ENCODE measurements around the gene SYT15. TPM values are rescaled to one million over a fixed set of nuclear protein-coding genes. Genes with fewer than 3 reads are reported as not detected.
A peak's percentile ranks its signal among the peaks of the same experiment; 100 is the strongest.

The SYT15 gene
- total RNA-seq, 1 donor from 2014 or later = 50.9 TPM

GRCh38 chr10:46547541-46548497 is 31.1 kb upstream of the SYT15 start:
- H3K27ac ChIP-seq = no peak overlapping the region
- H3K27me3 ChIP-seq = no peaks in the 10 kb centered on the region
- intact Hi-C loops (cut with DNase I) = no loop called here
- peak; percentile 7 to 59 for DNase-seq (ENCODE audit: low spot score in 2 of 2)
- H3K4me1 ChIP-seq = peaks cover 2 to 5% of the 10 kb centered on the region in 2 donors
- H3K36me3 ChIP-seq = no peaks in the 10 kb centered on the region
- H3K4me3 ChIP-seq = no peak overlapping the region
- no peaks in the 10 kb centered on the region for H3K9me3 ChIP-seq
- TF ChIP-seq CTCF (IDR thresholded peaks at IDR 0.05) = no peak

- no peak overlapping the region for H3K27ac ChIP-seq
- intact Hi-C loops (cut with DNase I) = no loop called here
- H3K27me3 ChIP-seq = no peaks in the 10 kb centered on the region
- H3K4me1 ChIP-seq = peaks cover 2 to 5% of the 10 kb centered on the region in 2 donors
- DNase-seq (ENCODE audit: low spot score in 2 of 2) = peak; percentile 7 to 63
- H3K36me3 ChIP-seq = no peaks in the 10 kb centered on the region
- no peak for TF ChIP-seq CTCF (IDR thresholded peaks at IDR 0.05)
- no peak overlapping the region for H3K4me3 ChIP-seq
- no peaks in the 10 kb centered on the region for H3K9me3 ChIP-seq
Observed at GRCh38 chr10:46548498-46549090, 30.3 kb upstream of the SYT15 start.

GRCh38 chr10:46549171-46550075 is 29.5 kb upstream of the SYT15 start:
- Histone ChIP-seq H3K27ac (no peak overlapping the region), H3K36me3 (no peaks in the 10 kb centered on the region), H3K4me3 (no peak overlapping the region), H3K27me3 (no peaks in the 10 kb centered on the region), H3K4me1 (peaks cover 2 to 5% of the 10 kb centered on the region in 2 donors), H3K9me3 (no peaks in the 10 kb centered on the region)
- TF ChIP-seq CTCF (IDR thresholded peaks at IDR 0.05) = no peak
- intact Hi-C loops (cut with DNase I) = no loop called here
- peak; percentile 7 to 60 for DNase-seq (ENCODE audit: low spot score in 2 of 2)

- intact Hi-C loops (cut with DNase I) = no loop called here
- Histone ChIP-seq H3K9me3 (no peaks in the 10 kb centered on the region), H3K27me3 (no peaks in the 10 kb centered on the region), H3K4me3 (no peak overlapping the region), H3K4me1 (no peaks in the 10 kb centered on the region), H3K36me3 (no peaks in the 10 kb centered on the region), H3K27ac (no peak overlapping the region)
- no peak for TF ChIP-seq CTCF (IDR thresholded peaks at IDR 0.05)
- DNase-seq (ENCODE audit: low spot score in 2 of 2) = peak; percentile 8 to 63
Observed at GRCh38 chr10:46550076-46550790, 28.7 kb upstream of the SYT15 start.
